Osteocyte (in vitro differentiated cells): ENCODE measurements around the gene HPS1. TPM values are rescaled to one million over a fixed set of nuclear protein-coding genes. Genes with fewer than 3 reads are reported as not detected.
A peak's percentile ranks its signal among the peaks of the same experiment; 100 is the strongest.

ENCODE experiments used
- DNase-seq: peaks from one replicate; pipeline ENCODE4 v3.0.0; 2021; ENCODE audit warnings: mixed read lengths; ENCODE audit not compliant: unreplicated experiment; ENCODE audit errors: extremely low spot score
- H3K27ac Mint-ChIP-seq: one replicate; pipeline ENCODE4 v1.8.0; 2021; ENCODE audit warnings: mild to moderate bottlenecking, mixed read lengths; ENCODE audit not compliant: unreplicated experiment
- H3K27me3 Mint-ChIP-seq: one replicate; pipeline ENCODE4 v1.8.0; 2021; ENCODE audit warnings: mixed read lengths; ENCODE audit not compliant: unreplicated experiment
- H3K36me3 Mint-ChIP-seq: one replicate; pipeline ENCODE4 v1.8.0; 2021; ENCODE audit warnings: mixed read lengths; ENCODE audit not compliant: unreplicated experiment
- H3K4me1 Mint-ChIP-seq: one replicate; pipeline ENCODE4 v1.8.0; 2021; ENCODE audit warnings: mixed read lengths; ENCODE audit not compliant: unreplicated experiment
- H3K4me3 Mint-ChIP-seq: one replicate; pipeline ENCODE4 v1.8.0; 2021; ENCODE audit warnings: mild to moderate bottlenecking, moderate library complexity, mixed read lengths; ENCODE audit not compliant: unreplicated experiment
- H3K9me3 Mint-ChIP-seq: one replicate; pipeline ENCODE4 v1.8.0; 2021; ENCODE audit warnings: mixed read lengths; ENCODE audit not compliant: unreplicated experiment
- total RNA-seq: library from RNA; stranded (reverse); gene quantifications from 2 replicates; pipeline ENCODE4 v1.2.1, GENCODE V29; 2021
- TF ChIP-seq, protein P1 (sequence below): fragments of 200-600 bp; sonication (generic); IDR thresholded peaks from 2 replicates; pipeline ENCODE4 v1.5.0; 2021; ENCODE audit warnings: antibody characterized with exemption, mild to moderate bottlenecking, moderate library complexity

HPS1 gene
- total RNA-seq, 1 donor from 2014 or later = 67.1 TPM

DNA sequence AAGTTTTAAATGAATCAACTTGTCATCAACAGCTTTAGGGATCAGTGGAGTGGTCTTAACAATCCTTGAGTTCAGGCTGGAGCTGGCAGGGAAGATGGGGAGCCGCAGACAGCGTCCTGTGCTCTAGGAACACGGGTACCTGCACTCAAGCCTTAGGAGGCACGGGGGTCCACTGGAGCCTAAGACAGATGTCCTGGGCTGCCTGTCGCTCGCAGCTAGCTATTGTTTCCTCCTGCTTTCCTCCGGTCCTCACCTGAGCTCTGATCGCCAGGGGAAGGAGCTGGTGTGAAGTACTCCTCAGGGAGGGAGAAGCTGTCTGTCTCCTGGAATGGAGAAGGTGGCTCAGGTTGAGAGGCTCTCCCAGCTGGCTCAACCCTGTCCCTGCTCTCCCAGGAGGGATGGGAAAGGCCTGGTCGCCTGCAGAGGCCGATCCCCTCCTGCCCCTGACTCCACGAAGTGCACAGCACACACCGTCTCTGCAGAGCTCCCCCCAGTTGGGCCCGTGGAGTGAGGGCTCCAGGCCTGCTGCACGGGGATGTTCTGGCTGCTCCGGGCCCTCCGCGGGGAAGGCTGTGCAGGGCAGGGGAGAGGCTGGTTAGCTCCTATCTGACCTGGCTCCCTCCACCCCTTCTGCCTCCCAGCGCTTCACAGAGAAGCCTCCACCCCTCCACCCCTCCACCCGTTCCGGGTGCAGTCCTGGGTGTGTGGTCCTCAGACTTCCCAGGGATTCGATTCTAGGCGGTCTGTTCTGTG is 17.2 kb downstream of the HPS1 start:
- Mint-ChIP-seq H3K27me3 (no peaks in the 10 kb centered on the region), H3K27ac (no peak overlapping the region), H3K4me3 (no peak overlapping the region), H3K36me3 (peaks cover 39% of the 10 kb centered on the region), H3K9me3 (peaks cover 5% of the 10 kb centered on the region), H3K4me1 (no peaks in the 10 kb centered on the region)
- TF ChIP-seq, protein P1, sequence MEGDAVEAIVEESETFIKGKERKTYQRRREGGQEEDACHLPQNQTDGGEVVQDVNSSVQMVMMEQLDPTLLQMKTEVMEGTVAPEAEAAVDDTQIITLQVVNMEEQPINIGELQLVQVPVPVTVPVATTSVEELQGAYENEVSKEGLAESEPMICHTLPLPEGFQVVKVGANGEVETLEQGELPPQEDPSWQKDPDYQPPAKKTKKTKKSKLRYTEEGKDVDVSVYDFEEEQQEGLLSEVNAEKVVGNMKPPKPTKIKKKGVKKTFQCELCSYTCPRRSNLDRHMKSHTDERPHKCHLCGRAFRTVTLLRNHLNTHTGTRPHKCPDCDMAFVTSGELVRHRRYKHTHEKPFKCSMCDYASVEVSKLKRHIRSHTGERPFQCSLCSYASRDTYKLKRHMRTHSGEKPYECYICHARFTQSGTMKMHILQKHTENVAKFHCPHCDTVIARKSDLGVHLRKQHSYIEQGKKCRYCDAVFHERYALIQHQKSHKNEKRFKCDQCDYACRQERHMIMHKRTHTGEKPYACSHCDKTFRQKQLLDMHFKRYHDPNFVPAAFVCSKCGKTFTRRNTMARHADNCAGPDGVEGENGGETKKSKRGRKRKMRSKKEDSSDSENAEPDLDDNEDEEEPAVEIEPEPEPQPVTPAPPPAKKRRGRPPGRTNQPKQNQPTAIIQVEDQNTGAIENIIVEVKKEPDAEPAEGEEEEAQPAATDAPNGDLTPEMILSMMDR = no peak
- DNase-seq = peak; percentile 83

DNA sequence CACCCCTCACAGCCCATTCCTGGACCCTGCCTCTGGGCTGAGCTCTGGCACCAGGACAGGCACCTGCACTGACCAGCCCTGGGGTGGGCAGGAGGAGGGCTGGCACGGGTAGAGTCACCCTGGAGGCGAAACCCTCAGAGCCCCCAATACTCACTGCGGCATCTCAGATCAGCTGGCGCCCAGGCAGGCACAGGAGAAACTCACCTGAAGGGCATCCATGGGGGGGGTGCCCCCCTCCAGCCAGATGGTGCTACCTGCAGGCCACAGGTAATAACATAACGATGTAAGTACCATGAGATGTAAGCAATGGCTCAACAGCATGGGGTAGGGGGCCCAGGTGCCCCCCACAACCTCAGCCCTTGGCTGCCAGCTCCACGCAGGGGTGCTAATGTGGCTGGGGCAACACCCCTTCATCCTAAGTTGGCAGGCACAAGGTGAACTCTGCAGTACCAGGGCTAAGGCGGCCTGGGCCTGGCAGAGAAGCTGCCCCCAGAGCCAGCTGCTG is 19.7 kb downstream of the HPS1 start:
- TF ChIP-seq, protein P1 = no peak
- H3K9me3 Mint-ChIP-seq = no peaks in the 10 kb centered on the region
- peaks cover 18% of the 10 kb centered on the region for H3K36me3 Mint-ChIP-seq
- no peaks in the 10 kb centered on the region for H3K4me1 Mint-ChIP-seq
- H3K27ac Mint-ChIP-seq = no peak overlapping the region
- peak; percentile 80 for DNase-seq
- H3K4me3 Mint-ChIP-seq = no peak overlapping the region
- no peaks in the 10 kb centered on the region for H3K27me3 Mint-ChIP-seq

DNA sequence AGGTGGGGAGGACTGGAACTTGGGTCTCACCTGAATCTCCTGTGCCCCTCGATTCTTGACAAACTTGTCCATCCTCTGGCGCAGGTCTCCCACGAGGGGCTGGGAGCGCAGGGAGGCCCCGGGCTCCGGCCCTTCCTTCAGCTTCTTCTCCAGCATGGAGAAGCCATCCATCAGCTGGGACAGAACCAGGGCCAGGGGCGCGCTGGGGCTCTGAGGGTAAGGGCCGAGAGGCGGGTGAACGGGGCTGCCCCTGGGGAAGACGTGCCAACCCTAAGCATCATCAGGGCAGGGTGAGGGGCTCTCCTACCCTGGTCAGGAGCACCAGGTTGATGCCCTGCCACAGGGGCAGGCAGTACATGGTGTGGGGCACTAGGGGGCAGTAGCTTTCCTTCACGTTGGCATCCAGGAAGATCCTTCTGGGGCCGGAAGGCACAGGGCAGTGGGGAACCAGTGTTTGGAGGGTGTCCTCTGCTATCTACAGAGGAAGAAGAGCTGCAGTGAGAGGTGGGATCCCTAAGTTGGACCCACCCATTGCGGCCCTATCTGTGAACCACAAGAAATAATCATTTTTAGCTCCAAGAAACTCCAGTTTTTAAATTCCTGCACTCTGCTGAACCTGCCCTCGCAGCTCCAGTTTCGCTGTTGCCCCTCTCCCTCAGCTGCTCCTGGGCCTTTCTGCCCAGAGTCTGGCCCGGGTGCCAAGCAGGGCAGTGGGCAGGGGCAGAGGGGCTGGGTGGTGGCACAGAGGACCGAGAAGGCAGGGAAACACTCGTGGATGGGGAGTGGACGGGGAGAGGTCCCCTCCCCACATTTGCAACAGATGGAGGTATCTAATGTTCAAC is 21.0 kb downstream of the HPS1 start:
- DNase-seq = peak; percentile 83
- Mint-ChIP-seq H3K27ac (no peak overlapping the region), H3K4me3 (no peak overlapping the region), H3K36me3 (peaks cover 7% of the 10 kb centered on the region), H3K27me3 (no peaks in the 10 kb centered on the region), H3K4me1 (no peaks in the 10 kb centered on the region), H3K9me3 (no peaks in the 10 kb centered on the region)
- TF ChIP-seq, protein P1 = peak; percentile 55

DNA sequence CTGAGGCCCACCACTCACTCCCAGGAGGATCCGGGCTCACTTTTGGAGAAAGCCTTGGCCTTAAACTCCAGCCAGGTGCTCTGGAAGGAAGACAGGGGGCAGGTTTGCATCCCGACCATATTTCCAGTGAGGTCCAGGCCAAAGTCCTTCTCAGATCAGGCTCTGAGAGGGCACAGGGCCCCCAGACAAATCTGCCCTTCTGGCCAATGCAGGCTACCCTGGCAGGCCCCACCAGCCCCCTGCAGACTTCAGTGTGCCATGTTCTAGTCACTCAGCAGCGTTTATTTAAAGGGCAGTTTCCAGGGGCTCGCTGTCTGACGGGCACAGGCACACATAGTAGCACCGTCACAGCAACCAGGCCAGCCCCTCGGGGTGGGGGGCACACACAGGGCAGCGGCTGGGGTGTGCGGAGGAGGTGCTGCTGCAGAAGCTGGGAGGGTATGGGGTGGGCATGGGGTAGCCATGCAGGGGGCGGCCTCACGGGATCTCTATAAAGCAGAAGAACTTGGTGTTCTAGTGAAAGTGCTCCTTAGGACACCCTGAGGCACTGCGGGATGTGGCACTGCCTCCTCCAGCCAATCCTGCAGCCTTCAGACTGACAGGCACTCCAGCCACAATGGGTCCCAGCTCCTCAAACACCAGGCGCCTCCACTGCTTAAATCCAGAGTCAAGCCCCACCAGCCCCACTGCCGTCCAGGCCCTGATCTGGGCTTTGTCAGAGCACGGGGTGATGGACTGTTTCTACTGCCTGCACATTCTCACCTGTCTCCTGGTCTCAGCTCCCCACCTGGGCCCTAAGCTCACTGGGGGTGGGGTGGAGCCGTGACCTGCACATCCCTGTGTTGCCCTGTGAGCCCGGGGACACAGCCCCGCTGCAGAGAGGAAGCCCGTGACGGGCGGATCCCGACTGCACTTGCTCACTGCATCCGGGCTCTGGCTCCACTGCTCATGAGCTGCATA is 22.2 kb downstream of the HPS1 start:
- peak; percentile 78 for DNase-seq
- Mint-ChIP-seq H3K27me3 (no peaks in the 10 kb centered on the region), H3K4me1 (no peaks in the 10 kb centered on the region), H3K9me3 (no peaks in the 10 kb centered on the region), H3K36me3 (peaks cover 5% of the 10 kb centered on the region), H3K4me3 (no peak overlapping the region), H3K27ac (no peak overlapping the region)
- TF ChIP-seq, protein P1 = no peak
